ENCODE results near the gene MTERF4.

MTERF4 gene

GRCh38 chr2:241133436-241133820 is 31.3 kb upstream of the MTERF4 start:
- no peak for DNase-seq (ENCODE audit: low read depth, low spot score)

DNA sequence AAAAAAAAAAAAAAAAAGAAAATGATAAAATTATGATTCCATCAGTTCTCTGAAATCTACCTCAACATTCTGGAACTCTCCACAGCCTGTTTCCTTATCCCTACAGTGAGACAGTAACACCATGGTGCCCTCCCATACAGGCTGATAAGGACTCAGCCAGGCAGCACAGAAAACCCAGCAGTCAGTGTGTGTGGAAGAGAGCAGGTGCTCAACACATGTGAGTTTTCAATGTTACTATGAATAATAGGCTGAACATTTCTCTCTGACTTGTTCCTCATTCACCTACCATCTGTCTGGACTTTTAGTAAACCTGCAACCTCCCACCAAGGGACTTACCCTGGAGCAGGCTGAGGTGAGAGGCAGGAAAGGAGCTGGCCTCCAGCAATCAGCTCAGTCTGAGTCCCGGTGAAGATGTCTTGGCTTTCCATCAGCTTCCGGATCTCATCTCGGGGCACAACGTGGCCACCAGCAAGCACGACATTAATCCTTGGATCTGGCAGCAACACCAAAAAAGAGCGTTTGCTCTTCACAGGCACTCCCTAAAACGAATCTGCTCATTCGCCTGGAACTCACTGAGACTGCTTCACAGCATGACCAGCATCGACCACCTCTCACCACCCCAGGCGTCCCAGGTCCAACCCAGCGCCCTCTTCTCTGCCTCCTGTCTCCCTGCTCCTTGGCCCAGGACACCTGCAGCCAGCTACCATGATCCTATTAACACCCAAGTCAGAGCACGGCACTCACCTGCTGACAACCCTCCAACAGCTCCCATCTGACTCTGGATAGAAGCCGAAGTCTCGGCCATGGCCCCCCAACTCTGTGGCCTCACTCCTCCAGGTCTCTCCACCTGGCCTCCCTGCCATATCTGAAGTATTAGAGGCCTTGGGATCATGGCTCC is 30.7 kb upstream of the MTERF4 start:
- DNase-seq (ENCODE audit: low read depth, low spot score), result no peak

DNA sequence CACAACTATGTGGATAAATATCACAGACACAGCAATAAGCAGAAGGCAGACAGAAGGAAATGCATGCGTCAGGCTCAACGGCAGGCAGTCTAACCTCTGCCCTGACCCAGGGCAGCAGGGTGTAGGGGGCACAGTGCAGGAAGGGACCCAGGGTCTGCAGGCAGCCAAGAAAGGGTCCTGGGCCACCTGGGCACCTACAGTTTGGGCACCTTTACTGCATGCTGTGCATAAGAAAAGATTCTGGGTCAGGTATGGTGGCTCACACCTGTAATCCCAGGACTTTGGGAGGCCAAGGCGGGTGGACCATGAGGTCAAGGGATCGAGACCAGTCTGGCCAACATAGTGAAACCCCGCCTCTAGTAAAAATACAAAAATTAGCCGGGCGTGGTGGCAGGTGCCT is 29.4 kb upstream of the MTERF4 start:
- DNase-seq (ENCODE audit: low read depth, low spot score), result no peak

DNA sequence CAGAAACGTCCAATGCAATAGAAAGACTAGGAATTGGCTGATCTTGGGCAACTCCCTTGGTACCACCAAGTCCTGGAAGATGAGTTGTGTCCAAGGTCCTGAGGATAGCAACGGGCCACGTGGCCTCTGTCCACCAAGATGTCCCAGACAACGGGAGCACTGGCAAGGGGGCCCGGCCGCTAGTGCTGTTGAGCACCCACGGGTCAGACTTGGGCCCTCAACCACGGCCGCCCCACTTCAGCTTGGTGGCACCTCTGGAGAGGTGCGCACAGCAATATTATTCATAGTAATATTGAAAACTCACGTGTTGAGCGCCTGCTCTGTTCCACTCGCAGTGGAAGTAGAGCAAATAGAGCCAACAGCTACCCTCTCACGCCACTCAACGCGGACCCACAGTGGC is 28.2 kb upstream of the MTERF4 start:
- no peak for DNase-seq (ENCODE audit: low read depth, low spot score)

- DNase-seq (ENCODE audit: low read depth, low spot score), result no peak
These were observed 27.2 kb upstream of the MTERF4 start for GRCh38 chr2:241129086-241129871.

DNA sequence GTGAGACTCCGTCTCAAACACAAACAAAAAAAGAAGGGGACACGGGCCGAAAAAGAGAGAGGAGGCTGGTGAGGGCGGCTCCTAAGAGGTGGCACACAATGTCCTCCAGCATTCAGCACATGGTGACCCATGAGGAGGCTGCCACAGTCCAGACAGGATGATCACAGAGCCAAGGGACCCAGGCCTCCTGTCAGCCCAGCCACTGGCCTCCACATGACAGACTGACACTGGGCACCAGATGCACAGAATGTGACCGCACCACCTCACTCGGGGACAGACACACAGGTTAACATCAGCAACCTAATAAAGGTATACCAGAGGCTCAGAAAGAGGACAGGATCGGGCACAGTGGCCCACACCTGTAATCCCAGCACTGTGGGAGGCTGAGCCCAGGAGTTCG is 26.2 kb upstream of the MTERF4 start:
- DNase-seq (ENCODE audit: low read depth, low spot score), result no peak

- DNase-seq (ENCODE audit: low read depth, low spot score), result no peak
These were observed 24.7 kb upstream of the MTERF4 start for GRCh38 chr2:241126771-241127202.

DNA sequence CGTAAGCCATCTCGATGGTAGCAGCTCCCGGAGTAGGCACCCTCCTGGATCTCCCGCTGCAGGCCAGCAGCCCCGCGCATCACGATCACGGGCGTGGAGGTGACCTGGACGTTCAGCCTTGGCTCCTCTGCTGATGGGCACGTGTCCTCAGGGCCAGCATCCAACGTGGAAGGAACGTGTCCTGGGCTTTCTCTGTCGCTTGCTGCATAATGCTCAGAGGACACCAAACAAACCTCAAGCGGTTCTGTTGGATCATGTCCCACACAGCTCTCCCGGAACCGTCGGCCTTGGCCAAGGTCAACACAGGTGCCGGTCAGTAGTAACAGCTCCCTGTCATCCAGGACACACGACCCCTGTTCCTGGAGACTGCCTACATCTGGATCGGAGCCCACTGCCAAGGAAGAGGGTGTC is 24.1 kb upstream of the MTERF4 start:
- no peak for DNase-seq (ENCODE audit: low read depth, low spot score)

GRCh38 chr2:241125626-241126025 is 23.5 kb upstream of the MTERF4 start:
- no peak for DNase-seq (ENCODE audit: low read depth, low spot score)

- DNase-seq (ENCODE audit: low read depth, low spot score), result no peak
These were observed 21.9 kb upstream of the MTERF4 start for GRCh38 chr2:241123816-241124536.

DNA sequence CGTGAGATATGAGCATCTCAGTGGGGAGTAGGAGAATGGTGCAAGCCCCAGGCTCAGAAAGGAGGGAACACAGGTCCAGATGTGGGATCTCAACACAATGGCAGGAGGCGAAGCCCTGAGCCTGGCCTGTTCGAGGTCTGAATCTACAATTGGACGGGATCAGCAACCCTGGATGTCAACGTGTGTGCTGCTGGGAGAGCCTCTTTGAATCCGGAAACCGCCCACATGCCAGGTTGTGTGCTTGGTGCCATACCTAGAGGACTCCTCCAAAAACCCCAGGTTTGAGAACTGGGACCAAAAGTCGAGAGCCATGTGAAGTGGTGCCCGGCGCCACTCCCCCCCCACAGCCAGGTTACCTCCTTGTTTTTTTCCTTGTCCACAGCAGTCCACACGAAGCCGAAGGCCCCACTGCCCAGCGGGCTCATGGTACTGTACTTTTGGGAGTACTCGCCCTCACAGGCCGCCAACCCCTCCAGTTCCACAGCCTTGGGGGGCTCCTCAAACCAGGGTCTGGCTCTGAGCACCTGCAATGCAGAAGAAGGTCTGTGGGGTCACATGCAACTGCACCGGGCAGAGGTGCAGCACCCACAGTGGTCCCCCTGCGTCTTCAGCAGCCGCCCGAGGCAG is 20.4 kb upstream of the MTERF4 start:
- DNase-seq (ENCODE audit: low read depth, low spot score), result no peak

DNA sequence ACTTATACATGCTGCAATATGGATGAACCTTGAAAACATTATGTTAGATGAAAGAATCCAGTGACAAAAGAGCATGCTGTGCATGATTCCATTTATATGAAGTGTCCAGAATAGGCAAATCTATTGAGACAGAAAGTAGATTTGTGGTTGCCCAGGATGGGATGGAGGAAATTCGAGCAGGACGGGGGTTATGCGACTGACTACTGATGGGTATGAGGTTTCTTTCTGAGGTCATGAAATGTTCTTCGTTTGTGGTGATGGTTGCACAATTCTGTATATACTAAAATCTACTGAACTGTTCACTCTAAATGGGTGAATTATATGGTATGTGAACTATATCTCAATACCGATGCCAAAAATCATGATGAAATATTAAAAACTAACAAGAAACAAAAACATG is 18.9 kb upstream of the MTERF4 start:
- DNase-seq (ENCODE audit: low read depth, low spot score), result no peak

- no peak for DNase-seq (ENCODE audit: low read depth, low spot score)
These were observed 18.4 kb upstream of the MTERF4 start for GRCh38 chr2:241120440-241120839.

DNA sequence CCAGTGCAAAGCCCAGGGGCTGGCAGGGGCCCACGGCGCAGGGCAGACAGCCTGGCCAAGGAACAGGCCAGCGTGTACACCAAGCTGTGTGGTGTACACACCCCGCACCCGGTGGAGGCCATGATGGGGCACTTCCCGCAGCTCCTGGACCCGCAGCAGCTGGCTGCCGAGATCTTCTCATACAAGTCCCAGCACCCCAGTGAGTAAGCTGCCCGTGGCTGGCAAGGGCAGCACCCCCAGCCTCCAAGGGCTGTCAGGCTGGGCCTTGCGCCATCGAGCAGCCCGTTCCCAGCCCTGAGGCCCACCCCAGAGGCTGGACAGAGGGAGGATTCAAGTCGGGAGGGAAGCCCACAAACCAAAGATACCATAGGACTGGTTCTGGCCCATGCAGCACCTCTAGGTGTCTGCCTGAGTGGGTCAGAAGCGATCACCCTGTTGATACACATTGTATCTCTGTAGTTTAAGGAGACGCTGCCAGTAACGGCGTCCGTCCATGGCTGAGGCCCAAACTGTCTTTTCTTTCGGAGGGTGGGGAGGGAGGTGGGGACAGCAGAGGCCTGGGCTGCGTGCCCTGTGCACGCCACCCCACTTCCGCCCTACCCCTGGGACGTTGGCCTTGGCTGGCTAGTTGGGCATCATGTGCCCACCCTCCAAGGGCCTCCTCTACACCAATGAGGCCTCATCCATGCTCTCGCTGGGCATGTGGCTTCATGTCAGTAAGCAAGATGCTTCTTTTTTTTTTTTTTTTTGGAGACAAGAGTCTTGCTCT is 16.8 kb upstream of the MTERF4 start:
- no peak for DNase-seq (ENCODE audit: low read depth, low spot score)

DNA sequence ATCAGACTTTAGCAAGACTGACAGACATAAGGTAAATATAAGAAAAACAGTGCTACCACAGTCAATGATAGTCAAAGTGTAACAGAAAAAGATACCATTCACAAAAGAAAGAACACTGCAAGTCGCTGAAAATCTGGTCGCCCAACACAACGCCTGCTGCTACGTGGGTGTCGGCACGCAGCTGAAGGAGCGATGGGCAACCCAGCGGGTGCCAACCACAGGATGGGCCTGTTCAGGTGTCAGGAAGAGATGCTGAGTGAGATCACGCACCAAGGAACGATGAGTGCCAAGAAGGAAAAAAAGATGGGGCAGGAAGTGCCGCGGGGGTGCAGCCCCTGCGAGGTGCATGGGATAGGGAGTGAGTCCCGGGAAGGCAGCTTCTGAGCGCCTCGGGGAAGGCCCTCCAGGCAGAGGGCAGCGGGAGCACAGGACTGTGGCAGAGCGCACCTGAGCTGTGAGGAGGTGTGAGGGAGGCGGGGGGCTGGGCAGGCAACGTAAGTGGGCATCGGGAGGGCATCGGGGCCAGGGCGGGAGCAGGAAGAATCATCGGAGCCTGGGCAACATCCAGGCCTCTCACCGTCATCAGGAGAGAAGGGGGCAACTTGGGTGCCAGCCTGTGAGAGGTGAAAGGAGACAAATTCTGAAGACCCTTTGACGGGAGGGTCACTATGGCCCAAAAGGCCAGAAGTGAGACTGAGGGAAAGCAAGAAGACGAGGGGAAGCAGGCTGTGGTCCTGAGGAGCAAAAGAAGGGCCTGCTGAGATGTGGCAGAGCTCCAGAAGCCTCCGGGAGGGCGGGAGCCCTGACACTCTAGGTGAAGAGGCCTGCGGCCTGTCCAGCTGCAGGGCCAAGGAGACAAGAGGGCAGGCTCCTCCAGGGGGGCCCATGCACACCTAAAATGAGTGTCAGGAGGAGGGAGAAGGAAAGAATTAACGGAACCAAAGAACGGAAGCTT is 14.8 kb upstream of the MTERF4 start:
- DNase-seq (ENCODE audit: low read depth, low spot score), result no peak

DNA sequence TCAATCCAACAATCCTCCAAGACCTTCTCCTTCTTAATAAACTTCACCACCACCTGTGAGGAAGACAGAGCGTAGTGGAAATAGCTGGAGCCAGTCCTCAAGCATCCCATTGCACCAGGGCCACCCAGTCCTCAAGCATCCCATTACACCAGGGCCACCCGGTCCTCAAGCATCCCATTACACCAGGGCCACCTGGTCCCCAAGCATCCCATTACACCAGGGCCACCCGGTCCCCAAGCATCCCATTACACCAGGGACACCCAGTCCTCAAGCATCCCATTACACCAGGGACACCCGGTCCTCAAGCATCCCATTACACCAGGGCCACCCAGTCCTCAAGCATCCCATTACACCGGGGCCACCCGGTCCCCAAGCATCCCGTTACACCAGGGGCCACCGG is 13.3 kb upstream of the MTERF4 start:
- no peak for DNase-seq (ENCODE audit: low read depth, low spot score)

- no peak for DNase-seq (ENCODE audit: low read depth, low spot score)
These were observed 12.7 kb upstream of the MTERF4 start for GRCh38 chr2:241114836-241115235.

DNA sequence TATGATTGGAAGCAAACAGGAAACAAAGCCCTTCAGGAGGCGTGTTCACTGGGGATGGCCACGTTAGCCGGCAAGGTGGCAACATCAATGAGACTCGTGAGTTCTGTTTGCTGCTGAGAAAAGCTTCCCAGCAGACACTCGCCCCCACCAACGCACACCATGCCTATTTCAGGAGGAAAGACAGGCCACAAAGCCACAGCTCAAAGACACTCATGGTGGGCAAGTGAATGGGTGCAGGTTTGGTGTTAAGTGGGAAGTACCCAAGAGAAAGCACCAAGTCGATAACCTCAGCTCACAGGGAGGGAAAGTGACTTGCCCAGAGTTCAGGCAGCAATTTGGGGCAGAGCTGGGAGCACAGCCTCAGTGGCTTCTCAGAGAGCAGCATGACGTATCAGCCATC is 10.5 kb upstream of the MTERF4 start:
- DNase-seq (ENCODE audit: low read depth, low spot score), result no peak

GRCh38 chr2:241112046-241112445 is 10.0 kb upstream of the MTERF4 start:
- no peak for DNase-seq (ENCODE audit: low read depth, low spot score)

- no peak for DNase-seq (ENCODE audit: low read depth, low spot score)
These were observed 9.3 kb upstream of the MTERF4 start for GRCh38 chr2:241111440-241111805.
